ENCODE measurements around the gene VPS4A.
"Not testable (repeated sequence)": the region's sequence is repeated elsewhere in the genome, so short reads cannot be mapped to it uniquely, and the experiment has no call there.

VPS4A gene

DNA sequence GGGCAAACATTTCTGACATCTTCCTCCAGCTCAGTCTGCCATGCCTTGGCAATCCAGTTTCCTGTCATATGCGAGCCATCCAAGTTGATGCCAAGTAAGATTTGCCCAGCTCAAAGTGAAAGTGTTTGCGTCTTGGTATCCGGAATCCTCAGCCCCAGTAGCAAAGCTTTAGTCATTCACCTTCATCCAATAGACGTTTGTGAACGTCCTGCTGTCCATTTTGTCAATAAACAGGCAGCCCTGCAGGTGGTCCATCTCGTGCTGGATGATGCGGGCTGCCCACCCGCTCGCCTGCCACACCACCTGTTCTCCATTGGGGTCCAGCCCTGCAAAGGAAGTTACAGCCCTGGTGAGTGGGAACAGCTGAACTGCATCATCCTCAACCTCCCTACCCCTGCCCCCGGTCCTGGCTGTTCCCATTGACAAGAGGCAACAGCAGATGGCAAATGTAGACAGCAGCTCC lies 17.7 kb downstream of the VPS4A start:
- DNase-seq: no peak

DNA sequence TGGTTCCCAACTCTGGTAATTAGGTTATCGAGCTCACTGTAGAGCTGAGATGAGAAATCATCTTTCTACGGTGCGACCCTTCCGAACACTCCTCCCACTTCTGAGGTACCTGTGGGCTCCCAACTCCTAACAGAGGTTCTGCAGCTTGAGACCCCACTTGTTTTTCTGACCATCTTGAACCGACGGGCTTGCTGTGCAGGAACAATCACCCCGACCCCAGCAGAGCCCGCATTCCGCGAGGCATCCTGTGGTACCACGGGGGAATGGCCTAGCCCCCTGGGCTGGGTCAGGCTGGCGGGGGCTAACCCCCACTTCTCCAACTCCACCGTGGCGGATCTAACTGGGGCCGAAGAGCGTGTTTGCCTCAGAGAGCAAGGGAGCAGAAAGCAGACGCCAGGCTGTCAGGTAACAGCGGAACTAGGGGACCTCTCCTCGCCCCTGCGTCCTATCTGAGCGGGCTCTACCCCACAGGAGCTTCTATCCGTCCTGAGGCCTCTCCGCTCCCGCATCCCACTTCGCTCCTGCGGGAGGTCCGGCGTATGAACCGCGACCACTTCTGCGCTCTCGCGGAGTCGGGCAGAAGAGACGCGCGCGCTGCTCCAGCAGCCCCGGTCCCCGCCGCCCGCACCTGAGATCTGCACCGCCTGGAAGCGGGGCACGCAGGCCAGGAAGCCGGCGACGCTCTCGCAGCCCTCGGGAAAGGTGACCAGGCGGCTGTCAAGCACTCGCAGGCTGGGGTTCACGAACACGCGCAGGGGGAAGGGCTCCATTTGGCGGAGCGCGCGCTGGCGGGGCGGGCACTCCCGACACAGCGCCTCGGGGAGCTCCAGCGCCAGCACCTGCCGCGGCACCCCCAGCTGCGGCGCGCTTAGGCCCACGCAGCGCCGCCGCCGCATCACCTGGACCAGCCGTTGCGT lies 18.5 kb downstream of the VPS4A start:
- DNase-seq: no peak

DNA sequence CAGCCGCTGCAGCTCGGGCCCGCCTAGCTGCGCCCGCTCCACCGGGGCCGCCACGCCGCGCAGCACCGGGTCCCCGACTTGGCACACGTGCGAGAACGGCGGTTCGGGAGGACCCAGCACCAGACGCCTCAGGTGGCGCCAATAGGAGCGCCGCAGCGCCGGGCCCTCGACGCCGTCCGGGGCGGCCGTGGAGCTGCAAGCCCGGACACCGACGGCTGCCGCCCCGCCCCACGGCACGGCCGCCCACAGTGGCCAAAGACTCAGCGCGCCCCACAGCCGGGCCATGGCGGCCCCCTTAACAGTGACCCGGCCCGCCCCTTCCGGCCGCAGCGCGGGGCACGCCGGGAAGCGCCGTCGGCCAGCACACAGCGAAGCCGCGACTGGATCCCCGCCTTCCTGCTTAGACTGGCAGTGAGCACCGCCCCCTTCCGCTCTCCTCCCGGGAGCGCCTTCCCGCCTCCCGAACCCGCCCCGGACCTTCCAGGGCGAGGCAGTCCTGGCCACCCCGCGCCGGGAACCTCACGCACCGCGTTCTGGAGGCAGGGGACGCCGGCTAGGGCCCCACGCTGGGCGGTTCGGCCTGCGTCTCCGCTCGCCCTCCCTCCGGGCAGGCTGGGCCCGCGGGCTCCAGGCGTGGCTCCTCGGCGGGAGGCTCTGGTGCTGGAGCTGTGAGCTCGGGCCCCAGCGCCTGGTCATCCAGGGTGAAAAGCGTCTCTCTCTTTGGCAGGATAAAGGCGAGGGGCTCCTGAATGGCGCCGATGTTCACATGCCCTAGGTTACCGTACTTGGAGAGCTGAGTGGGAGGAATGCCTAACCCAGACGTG lies 19.3 kb downstream of the VPS4A start, which contains the start of gene PDF:
Gene PDF (minus strand): TSS at position 303 of the 824 bp plus-strand sequence. CDS start 18 bp downstream, at position 285.
- peak; percentile 72 for DNase-seq

DNA sequence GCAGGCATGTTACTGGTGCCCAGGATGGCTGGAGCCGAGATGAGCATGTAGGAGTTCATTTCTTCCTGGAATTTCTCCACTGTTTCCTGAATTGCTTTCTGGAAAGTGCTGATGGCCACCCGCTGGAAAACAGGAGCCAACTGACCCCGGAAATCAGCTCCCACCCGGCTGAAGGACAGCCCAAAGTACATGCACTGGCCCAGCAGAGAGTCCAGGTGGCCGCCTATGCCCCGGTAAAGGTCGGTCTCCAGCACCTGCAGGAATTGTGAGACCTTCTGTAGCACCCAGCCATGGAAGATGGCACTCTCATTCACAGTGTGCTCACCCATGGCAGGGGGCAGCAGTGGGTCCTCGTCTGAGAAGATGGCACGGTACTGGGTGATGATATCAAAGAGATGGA lies 23.5 kb downstream of the VPS4A start:
- no peak for DNase-seq

DNA sequence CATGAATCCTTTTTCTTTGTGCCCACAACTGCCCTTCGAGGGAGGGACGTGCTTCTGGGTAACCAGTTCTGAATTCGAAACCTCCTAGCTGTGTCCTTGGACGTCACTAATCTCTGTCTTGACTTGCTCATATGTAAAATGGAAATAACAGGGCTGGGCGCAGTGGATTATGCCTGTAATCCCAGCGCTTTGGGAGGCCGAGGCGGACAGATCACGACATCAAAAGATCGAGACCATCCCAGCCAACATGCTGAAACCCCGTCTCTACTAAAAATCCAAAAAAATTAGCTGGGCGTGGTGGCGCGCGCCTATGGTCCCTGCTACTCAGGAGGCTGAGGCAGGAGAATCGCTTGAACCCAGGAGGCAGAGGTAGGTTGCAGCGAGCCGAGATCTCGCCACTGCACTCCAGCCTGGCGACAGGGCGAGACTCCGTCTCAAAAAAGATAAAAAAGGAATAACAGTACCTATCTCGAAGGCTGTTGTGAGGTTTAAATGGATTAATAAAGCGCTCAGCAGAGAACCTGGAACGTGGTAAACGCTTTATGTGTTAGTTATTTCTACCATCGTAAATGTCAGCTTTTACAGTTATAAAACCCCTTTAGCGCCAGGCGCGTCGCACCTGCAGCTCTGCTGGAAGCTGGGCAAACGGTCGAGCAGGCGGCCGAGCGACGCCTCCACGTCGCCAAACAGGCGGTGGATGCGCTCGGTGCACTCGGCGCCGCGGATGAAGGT lies 27.6 kb downstream of the VPS4A start:
- no peak for DNase-seq

DNA sequence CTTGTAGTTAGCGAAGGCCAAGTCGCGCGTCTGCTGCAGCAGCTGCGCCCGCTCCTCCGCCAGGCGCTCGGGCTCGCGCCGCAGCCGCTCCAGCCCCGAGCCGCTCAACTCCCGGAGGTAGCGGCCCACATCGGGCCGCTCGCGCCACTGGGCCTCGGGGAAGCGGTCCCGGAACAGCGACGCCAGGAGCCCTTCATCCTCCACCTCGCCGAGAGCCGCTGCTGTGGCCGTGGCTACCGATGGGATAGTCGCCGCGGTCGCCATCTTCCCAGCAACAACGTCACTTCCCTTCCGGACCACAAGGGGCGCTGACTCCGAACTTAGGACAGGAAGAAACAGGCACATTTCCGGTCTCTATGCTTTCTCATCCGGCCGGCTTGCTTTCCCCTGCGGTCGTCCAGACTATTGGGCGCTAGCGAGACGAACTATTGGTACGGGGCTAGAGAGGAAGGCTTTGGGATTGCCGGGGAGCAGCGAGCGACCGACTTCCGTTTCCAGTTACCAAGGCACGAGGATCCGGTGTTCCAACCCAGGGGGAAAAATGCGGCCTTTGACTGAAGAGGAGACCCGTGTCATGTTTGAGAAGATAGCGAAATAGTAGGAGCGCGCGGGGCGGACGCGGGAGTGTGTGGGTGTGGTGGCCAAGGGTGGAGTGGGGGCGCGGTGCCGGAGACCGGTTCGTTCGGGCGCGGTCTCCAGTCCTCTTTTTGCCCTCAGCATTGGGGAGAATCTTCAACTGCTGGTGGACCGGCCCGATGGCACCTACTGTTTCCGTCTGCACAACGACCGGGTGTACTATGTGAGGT lies 28.3 kb downstream of the VPS4A start, which contains the start of the genes COG8 and NIP7:
Gene COG8 (minus strand): TSS at position 276 of the 806 bp plus-strand sequence. CDS start 12 bp downstream, at position 264.
Gene NIP7 (plus strand): TSS at position 484 of the 806 bp plus-strand sequence. CDS start 58 bp downstream, at position 542.
- DNase-seq: peak; percentile 99

DNA sequence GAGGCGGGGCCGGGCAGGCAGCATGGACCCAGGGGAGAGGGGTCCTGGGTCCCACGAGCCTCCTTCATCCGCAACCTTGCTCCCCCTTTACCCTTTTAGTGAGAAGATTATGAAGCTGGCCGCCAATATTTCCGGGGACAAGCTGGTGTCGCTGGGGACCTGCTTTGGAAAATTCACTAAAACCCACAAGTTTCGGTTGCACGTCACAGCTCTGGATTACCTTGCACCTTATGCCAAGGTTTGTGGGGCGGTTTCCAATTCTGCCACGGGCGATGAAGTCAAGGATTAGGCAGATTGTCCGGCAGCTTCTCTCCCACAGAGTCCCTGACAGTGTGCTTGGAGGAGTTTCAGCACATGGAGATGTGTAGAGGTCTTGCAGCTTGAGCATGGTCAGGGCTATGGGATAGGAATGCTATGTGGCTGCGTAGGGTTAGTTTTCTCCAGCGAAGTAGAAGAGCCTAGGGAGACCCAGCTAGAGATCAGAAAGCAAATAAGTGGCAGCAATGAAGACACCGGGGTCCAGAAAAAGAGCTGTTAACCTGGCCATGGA lies 29.0 kb downstream of the VPS4A start:
- no peak for DNase-seq

DNA sequence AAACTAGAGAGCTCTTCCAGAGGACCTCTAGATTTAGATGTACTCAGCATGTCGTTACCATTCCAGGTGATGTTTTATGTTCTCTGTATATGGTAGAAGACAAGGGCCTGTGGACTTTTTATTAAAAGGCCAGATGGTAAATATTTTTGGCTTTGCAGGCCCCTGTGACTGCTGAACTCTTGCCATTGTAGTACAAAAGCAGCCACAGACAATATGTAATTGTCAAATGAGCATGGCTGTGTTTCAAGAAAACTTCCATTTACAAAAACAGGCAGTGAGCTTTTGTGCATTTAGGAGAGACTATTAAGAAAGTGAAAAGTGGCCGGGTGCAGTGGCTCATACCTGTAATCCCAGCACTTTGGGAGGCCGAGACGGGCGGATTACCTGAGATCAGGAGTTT lies 33.0 kb downstream of the VPS4A start:
- no peak for DNase-seq

DNA sequence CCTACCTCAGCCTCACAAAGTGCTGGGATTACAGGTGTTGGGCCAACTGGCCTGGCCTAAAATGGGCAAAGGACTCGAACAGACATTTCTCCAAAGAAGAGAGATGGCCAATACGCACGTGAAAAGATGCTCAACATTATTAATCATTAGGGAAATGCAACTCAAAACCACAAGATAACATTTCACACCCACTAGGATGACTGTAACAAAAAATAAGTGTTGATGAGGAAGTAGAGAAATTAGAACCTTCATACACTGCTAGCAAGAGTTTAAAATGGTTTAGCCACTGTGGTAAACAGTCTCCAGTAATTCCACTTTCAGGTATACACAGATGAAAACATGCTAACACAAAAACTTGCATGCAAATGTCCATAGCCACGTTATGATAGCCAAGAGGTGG lies 34.8 kb downstream of the VPS4A start:
- no peak for DNase-seq

DNA sequence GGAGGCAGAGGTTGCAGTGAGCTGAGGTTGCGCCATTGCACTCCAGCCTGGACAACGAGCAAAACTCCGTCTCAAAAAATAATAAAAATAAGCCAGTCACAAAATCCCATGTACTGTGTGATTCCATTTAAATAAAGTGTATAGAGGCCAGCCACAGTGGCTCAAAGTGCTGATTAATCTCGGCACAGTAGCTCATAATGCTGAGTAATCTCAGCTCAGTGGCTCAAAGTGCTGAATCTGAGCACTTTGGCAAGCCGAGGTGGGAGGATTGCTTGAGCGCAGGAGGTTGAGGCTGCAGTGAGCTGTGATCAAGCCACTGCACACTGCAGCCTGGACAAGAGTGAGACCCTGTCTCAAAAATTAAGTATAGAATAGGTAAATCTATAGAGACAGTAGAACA lies 35.5 kb downstream of the VPS4A start:
- DNase-seq: no peak

DNA sequence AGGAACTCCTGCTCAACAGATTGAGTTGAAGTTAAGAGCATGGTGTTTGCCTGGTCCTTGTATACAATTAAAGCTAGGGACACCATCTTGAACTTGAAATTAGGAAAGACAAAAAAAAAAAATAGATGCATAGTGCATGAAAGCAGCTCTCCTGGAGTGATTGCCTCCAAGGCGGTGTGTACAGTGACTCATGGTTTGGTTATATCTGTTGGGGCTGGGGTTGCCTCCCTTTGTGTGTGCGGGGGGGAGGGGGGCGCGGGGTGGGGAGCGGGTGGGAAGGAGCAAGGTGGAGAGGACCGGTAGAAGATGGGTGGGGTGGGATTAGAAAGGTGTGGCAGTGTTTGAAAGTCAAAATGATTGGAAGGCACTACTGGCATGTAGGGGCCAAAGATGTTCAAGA lies 37.1 kb downstream of the VPS4A start:
- DNase-seq: no peak

DNA sequence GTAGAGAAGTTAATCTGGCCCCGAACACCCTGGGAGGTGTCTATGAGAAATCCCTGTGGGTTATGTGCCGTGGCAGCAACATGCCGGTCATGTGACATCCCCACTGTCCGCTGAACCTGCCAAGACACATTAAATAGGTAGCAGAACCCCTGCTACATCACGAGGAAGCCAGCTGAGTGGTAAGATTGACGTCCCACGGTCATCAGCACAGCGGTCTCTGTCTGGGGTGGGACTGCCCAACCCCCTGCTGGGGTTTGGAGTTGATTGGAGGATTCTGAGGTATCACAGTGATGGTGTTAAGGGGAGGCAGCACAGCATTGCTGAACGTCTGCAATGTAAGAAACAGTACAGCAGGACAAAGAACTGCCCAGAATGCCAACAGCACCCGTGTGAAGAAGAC lies 38.4 kb downstream of the VPS4A start:
- no peak for DNase-seq

DNA sequence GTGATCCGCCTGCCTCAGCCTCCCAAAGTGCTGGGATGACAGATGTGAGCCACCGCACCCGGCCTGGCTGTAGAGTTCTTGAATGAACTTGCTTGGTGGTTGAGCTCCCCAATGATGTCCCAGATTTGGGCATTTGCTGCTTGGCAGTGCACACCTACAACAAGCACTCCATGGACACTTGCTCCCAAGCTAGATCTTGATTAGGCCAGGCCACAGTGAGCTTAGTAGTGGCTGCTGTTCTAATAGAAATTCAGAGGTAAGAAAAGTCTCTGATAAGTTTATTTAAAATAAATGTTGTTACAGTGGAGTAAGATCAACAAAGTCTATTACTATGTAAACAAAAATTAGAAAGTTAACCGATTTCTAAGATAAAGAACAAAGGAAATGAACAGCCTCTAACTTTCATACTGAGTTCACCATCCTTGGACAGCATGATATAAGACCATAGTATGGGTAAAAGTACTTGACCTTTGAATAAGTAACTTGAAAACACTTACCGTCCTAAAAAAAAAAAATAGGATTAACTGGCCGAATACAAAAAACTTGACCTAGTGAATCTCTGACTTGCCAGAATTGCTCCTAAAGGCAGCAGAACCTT lies 39.5 kb downstream of the VPS4A start:
- DNase-seq: no peak

DNA sequence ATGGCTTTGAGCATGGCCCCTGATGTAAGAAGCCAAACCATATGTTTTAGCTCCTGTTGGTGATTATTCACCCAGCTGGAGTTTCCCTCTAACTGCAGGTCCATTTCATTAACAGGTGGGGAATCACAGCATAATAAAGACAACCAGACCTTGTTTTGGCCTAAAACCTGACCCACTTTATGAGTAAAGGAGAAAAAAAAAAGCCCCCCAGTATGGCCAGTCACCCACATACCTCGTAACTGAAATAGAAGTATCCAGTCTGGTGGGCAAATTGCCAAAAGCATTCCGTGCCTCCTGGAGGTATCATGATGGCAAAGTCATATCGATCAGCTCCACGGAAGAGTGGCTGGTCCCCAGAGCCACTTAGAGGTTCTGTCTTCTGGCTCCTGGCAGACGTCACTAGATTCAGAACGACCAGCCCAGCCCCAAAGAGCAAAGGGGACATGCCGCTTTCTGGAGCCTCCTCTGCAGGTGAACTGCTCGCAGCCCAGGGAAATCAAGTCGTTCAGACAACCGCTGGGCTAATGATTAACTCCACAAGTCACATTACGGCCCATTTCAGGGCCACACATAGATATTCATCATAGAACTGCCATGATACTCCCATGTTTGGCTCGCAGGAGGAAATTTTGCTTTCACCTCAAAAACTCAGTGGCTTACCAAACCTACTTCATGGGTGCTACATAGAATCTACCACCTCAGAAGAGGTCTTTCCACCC lies 40.3 kb downstream of the VPS4A start, which contains the start of gene TMED6:
Gene TMED6 (minus strand): TSS at position 478 of the 719 bp plus-strand sequence. CDS start 33 bp downstream, at position 445.
- no peak for DNase-seq

DNA sequence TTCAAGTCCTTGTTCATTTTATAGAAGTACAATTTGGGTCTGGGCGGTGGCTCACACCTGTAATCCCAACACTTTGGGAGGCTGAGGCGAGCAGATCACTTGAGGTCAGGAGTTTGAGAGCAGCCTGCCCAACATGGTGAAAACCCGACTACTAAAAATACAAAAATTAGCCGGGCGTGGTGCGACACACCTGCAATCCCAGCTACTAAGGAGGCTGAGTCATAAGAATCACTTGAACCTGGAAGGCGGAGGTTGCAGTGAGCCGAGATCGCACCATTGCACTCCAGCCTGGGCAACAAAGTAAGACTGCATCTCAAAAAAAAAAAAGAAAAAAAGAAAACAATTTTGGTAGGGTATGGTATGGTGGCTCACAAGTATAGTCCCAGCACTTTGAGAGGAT lies 48.9 kb downstream of the VPS4A start:
- DNase-seq: not testable (repeated sequence)

DNA sequence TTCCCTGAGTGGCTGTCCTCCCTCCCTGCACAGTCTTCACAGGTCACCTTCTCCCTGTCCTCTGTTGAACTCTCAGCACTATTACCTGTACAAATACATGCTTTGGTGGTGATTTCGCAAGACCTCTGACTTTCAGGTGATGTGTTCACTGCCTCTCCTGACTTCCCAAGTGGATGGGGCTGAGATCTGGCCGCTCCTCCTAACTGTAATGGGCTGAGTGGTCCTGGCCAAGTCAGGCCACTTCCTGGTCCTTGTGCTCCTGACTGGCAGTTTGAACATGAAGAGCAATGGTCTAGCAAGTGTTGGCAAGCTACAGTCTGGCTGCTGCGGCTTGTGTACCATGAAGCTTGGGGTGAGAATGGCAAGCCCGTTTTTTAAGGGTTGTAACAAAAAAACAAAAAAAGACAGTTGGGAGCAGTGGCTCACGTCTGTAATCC lies 52.1 kb downstream of the VPS4A start:
- DNase-seq: no peak

DNA sequence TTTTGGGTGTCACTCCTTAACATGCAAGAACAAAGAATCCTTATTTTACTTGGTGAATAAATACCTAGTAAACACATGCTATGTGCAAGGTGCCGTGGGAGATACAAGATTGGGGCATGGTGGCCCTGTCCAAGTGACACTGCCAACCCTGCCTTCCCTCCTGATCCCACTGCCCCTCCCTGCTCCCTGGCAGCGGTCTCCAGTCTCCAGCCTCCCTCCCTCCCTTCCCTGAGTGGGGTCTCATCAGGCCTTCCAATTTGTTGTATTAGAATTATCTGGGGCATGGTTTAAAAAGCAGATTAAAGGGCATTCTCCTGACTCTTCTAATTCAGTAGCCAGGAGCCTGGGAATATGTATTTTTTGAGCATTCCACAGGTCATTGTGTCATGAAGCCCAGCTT lies 52.9 kb downstream of the VPS4A start:
- DNase-seq: no peak

DNA sequence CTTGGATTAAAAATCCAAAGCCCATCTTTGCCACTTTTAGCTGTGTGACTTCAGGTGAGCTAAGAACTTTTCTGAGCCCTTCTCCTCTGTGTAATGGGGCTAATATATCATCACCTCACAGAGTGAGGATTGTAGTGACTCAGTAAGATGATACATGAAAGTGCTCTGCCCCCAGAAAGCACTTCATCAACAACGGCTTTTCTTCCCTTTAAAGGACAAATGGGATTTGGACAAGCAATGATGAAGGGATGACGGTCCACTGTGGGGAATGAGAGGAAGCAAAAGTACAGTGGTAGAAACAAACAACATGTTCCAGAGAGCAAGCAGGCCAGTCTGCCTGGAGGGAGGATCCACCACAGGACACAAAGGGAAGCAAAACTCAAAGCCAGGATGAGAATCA lies 54.8 kb downstream of the VPS4A start:
- DNase-seq: no peak

DNA sequence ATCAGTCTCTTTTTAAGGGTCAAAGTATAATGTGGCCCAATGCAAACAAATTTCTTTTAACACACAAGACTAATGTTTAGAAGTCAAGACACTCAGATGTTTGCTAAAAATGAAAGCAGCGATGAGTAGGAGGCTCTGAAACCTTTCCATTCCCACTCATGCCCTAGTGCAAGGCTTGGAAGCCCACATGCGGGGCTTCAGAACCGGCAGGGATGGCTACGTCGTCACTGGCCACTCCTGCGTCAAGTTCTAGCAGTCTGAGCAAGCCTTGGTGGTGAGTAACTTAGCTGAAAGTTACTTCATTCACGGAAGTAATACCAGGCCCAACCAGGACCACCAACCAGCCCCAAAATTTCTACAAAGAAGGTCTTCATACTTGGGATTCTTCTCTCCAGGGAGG lies 55.3 kb downstream of the VPS4A start:
- no peak for DNase-seq

DNA sequence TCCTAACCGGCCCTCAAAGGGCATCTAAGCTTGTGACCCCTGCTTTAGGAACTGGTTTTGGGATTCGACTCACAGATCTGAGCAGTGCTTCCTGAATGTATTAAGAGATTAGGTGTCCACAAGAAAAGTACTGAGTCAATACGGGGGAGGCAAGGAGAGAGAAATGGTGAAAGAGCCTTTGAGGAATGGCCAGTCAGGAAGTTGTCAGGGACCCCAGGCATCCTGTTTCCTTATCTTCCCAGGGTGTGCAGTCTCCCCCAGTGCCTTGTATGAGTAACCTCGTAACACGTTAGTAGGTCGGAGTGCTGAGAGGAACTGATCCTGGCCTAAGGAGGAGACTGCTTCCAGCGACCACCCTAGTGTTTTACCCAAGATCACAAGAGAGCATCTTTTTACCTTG lies 56.8 kb downstream of the VPS4A start:
- DNase-seq: no peak

Data from SHP77 treated with DMSO at 0.1 percent for 48 hours (cell line).